ENCODE data around the gene LDAH. TPM values are rescaled to one million over a fixed set of nuclear protein-coding genes. Genes with fewer than 3 reads are reported as not detected.
"Not testable (repeated sequence)": the region's sequence is repeated elsewhere in the genome, so short reads cannot be mapped to it uniquely, and the experiment has no call there.

The LDAH gene
- total RNA-seq, 1 donor = 17.4 TPM

GRCh38 chr2:20797096-20797495 is 25.8 kb downstream of the LDAH start:
- H4K20me1 ChIP-seq (ENCODE audit: insufficient read depth, low read length) = no peaks in the 10 kb centered on the region
- TF ChIP-seq CTCF (IDR thresholded peaks at IDR 0.05; ENCODE audit: extremely low read depth, low read depth, low read length) = no peak
- H3K79me2 ChIP-seq (ENCODE audit: insufficient read depth, low read length) = peaks cover 17% of the 10 kb centered on the region

GRCh38 chr2:20796374-20796791 is 26.5 kb downstream of the LDAH start:
- Histone ChIP-seq H3K4me3 (ENCODE audit: insufficient read depth, low read length) (no peak overlapping the region), H3K9me3 (ENCODE audit: low read depth, low read length) (no peaks in the 10 kb centered on the region), H3K27me3 (ENCODE audit: insufficient read depth, low read length) (no peaks in the 10 kb centered on the region), H3K27ac (ENCODE audit: low read depth, low read length) (peak overlapping the region; percentile 29), H3K36me3 (ENCODE audit: insufficient read depth, low read length) (no peaks in the 10 kb centered on the region), H3K79me2 (ENCODE audit: insufficient read depth, low read length) (peaks cover 17% of the 10 kb centered on the region), H4K20me1 (ENCODE audit: insufficient read depth, low read length) (no peaks in the 10 kb centered on the region), H3K4me2 (ENCODE audit: insufficient read depth, low read length) (peak overlapping the region; percentile 12), H3K4me1 (ENCODE audit: insufficient read depth, low read length) (peaks cover 13% of the 10 kb centered on the region), H2AFZ (ENCODE audit: low read length) (no peak overlapping the region)
- no peak for TF ChIP-seq CTCF (IDR thresholded peaks at IDR 0.05; ENCODE audit: extremely low read depth, low read depth, low read length)
- DNase-seq (ENCODE audit: insufficient read length, low spot score, missing footprints) = no peak

More at GRCh38 chr2:20797096-20797495, 25.8 kb downstream of the LDAH start:
- no peak for DNase-seq (ENCODE audit: insufficient read length, low spot score, missing footprints)
- no peak overlapping the region for H3K4me3 ChIP-seq (ENCODE audit: insufficient read depth, low read length)
- no peak overlapping the region for H2AFZ ChIP-seq (ENCODE audit: low read length)
- H3K27ac ChIP-seq (ENCODE audit: low read depth, low read length) = peak overlapping the region; percentile 29
- H3K9me3 ChIP-seq (ENCODE audit: low read depth, low read length) = no peaks in the 10 kb centered on the region
- H3K4me2 ChIP-seq (ENCODE audit: insufficient read depth, low read length) = peak overlapping the region; percentile 12
- peaks cover 13% of the 10 kb centered on the region for H3K4me1 ChIP-seq (ENCODE audit: insufficient read depth, low read length)
- no peaks in the 10 kb centered on the region for H3K27me3 ChIP-seq (ENCODE audit: insufficient read depth, low read length)
- no peaks in the 10 kb centered on the region for H3K36me3 ChIP-seq (ENCODE audit: insufficient read depth, low read length)

- DNase-seq (ENCODE audit: insufficient read length, low spot score, missing footprints); H2AFZ ChIP-seq (ENCODE audit: low read length); H4K20me1 ChIP-seq (ENCODE audit: insufficient read depth, low read length); H3K4me3 ChIP-seq (ENCODE audit: insufficient read depth, low read length); H3K27ac ChIP-seq (ENCODE audit: low read depth, low read length); H3K36me3 ChIP-seq (ENCODE audit: insufficient read depth, low read length); H3K9me3 ChIP-seq (ENCODE audit: low read depth, low read length); H3K4me2 ChIP-seq (ENCODE audit: insufficient read depth, low read length); H3K27me3 ChIP-seq (ENCODE audit: insufficient read depth, low read length): not testable (repeated sequence)
- Histone ChIP-seq H3K4me1 (ENCODE audit: insufficient read depth, low read length) (peaks cover 13% of the 10 kb centered on the region), H3K79me2 (ENCODE audit: insufficient read depth, low read length) (peaks cover 23% of the 10 kb centered on the region)
Measured at GRCh38 chr2:20793944-20794343, 29.0 kb downstream of the LDAH start.

- H3K4me1 ChIP-seq (ENCODE audit: insufficient read depth, low read length) = no peaks in the 10 kb centered on the region
- H3K4me3 ChIP-seq (ENCODE audit: insufficient read depth, low read length) = no peak overlapping the region
- H3K4me2 ChIP-seq (ENCODE audit: insufficient read depth, low read length) = no peak overlapping the region
- no peak overlapping the region for H3K27ac ChIP-seq (ENCODE audit: low read depth, low read length)
- no peaks in the 10 kb centered on the region for H4K20me1 ChIP-seq (ENCODE audit: insufficient read depth, low read length)
- no peaks in the 10 kb centered on the region for H3K79me2 ChIP-seq (ENCODE audit: insufficient read depth, low read length)
- H3K27me3 ChIP-seq (ENCODE audit: insufficient read depth, low read length) = no peaks in the 10 kb centered on the region
- TF ChIP-seq CTCF (IDR thresholded peaks at IDR 0.05; ENCODE audit: extremely low read depth, low read depth, low read length) = peak; percentile 77
- no peaks in the 10 kb centered on the region for H3K36me3 ChIP-seq (ENCODE audit: insufficient read depth, low read length)
- H3K9me3 ChIP-seq (ENCODE audit: low read depth, low read length) = no peaks in the 10 kb centered on the region
- no peak overlapping the region for H2AFZ ChIP-seq (ENCODE audit: low read length)
- no peak for DNase-seq (ENCODE audit: insufficient read length, low spot score, missing footprints)
Measured at GRCh38 chr2:20781656-20782265, 41.1 kb downstream of the LDAH start.
